HepG2 (cell line): ENCODE measurements around the gene SRSF7. TPM values are rescaled to one million over a fixed set of nuclear protein-coding genes. Genes with fewer than 3 reads are reported as not detected.

Source experiments
- FIP1L1 ChIP-seq: fragments of 200-400 bp; formaldehyde crosslinking; IDR thresholded peaks from 2 replicates; pipeline ENCODE4 v1.6.1; 2018; ENCODE audit warnings: low read depth, mild to moderate bottlenecking, low read length, moderate library complexity, borderline replicate concordance; ENCODE audit not compliant: insufficient read depth
- FOSL2 ChIP-seq: sonication (generic); formaldehyde crosslinking; IDR thresholded peaks from 2 replicates; pipeline ENCODE4 v1.4.0; 2020; ENCODE audit warnings: missing genetic modification reagents
- HHEX ChIP-seq: IDR thresholded peaks from 2 replicates; pipeline ENCODE4 v1.6.1; 2016; ENCODE audit warnings: control low read depth
- HNRNPUL1 ChIP-seq: fragments of 200-400 bp; formaldehyde crosslinking; IDR thresholded peaks from 2 replicates; pipeline ENCODE4 v1.6.1; 2017; ENCODE audit warnings: low read depth, mild to moderate bottlenecking, low read length, moderate library complexity
- KLF12 ChIP-seq: sonication (generic); formaldehyde crosslinking; IDR thresholded peaks from 2 replicates; pipeline ENCODE4 v1.4.0; 2020; ENCODE audit warnings: missing genetic modification reagents, borderline replicate concordance
- NBN ChIP-seq: fragments of 450-650 bp; conservative IDR thresholded peaks from 2 replicates; pipeline ENCODE4 v1.6.1; 2017
- ZFP41 ChIP-seq: sonication (generic); formaldehyde crosslinking; IDR thresholded peaks from 2 replicates; pipeline ENCODE4 v1.4.0; 2020; ENCODE audit warnings: mild to moderate bottlenecking, missing genetic modification reagents, borderline replicate concordance
- ZNF839 ChIP-seq: sonication (generic); formaldehyde crosslinking; IDR thresholded peaks from 2 replicates; pipeline ENCODE4 v1.4.0; 2020; ENCODE audit warnings: missing genetic modification reagents, mild to moderate bottlenecking, borderline replicate concordance
- ZNF883 ChIP-seq: sonication (generic); formaldehyde crosslinking; IDR thresholded peaks from 2 replicates; pipeline ENCODE4 v1.5.1; 2020; ENCODE audit warnings: mild to moderate bottlenecking, missing genetic modification reagents; ENCODE audit errors: not compliant biosample characterization
- polyA plus RNA-seq, 8 experiments: library from polyadenylated mRNA; depleted of rRNA in 3 of 8; stranded (reverse) in 7 of 8; unstranded in 1 of 8; fragments of >200 nt; fragmentation: Illumina TruSeq in 4 of 8; extraction: Trizol in 4 of 8; gene quantifications; 2 replicates each; pipeline versions ENCODE4 v1.2.1 to v1.2.3, GENCODE V29; 2011 to 2016; ENCODE audit warnings: low read depth in 4 of 8, missing spikeins in 1 of 8, mixed read lengths in 1 of 8; ENCODE audit not compliant: insufficient read depth in 1 of 8
- total RNA-seq, 5 experiments: library from RNA; depleted of rRNA; stranded (reverse); fragments of >200 nt; fragmentation: Illumina TruSeq; extraction: Trizol; gene quantifications; 2 replicates each; pipeline ENCODE4 v1.2.3, GENCODE V29; 2016; ENCODE audit warnings: low read depth in 1 of 5
- TF ChIP-seq, protein P1 (sequence below): sonication (generic); formaldehyde crosslinking; IDR thresholded peaks from 2 replicates; pipeline ENCODE4 v1.5.0; 2020; ENCODE audit warnings: mild to moderate bottlenecking, missing genetic modification reagents, borderline replicate concordance
- TF ChIP-seq, protein P2 (sequence below): sonication (generic); formaldehyde crosslinking; IDR thresholded peaks from 2 replicates; pipeline ENCODE4 v1.4.0; 2020; ENCODE audit warnings: missing genetic modification reagents
- TF ChIP-seq, protein P3 (sequence below): sonication (generic); formaldehyde crosslinking; IDR thresholded peaks from 2 replicates; pipeline ENCODE4 v1.4.0; 2020; ENCODE audit warnings: missing genetic modification reagents, mild to moderate bottlenecking, borderline replicate concordance
- TF ChIP-seq, protein P4 (sequence below): IDR thresholded peaks from 2 replicates; pipeline ENCODE4 v1.6.1; 2016; ENCODE audit warnings: low read depth, borderline replicate concordance
- TF ChIP-seq, protein P5 (sequence below): sonication (generic); formaldehyde crosslinking; conservative IDR thresholded peaks from 2 replicates; pipeline ENCODE4 v1.8.0; 2022; ENCODE audit warnings: low read depth, missing genetic modification reagents

The SRSF7 gene
- total and polyA plus RNA-seq, 2 of the 13 experiments (the other 11 are each of a cell fraction or from before 2014, with no cell fraction given), result 172 to 275 TPM

DNA sequence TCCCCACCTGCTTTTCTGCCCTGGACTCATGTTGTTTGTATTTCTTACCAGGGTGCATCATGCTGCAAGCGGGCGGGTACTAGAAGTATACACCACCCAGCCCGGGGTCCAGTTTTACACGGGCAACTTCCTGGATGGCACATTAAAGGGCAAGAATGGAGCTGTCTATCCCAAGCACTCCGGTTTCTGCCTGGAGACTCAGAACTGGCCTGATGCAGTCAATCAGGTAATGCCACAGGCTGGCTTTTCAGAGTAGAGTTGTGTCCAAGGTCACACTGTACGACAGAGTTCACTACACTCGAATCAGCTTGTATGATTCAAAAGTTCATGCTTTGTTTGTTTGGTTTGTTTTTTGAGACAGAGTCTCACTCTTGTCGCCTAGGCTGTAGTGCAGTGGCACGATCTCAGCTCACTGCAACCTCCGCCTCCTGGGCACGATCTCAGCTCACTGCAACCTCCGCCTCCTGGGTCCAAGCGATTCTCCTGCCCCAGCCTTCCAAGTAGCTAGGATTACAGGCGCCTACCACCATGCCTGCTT, 19.4 kb downstream of the SRSF7 start (continued):
- TF ChIP-seq ZFP41 (CRISPR knock-in tag) (no peak), NBN (no peak), HHEX (no peak), FOSL2 (peak; percentile 67), KLF12 (no peak), ZNF883 (CRISPR knock-in tag) (peak; percentile 27), FIP1L1 (no peak), ZNF839 (CRISPR knock-in tag) (no peak), HNRNPUL1 (no peak)
- TF ChIP-seq, protein P1, sequence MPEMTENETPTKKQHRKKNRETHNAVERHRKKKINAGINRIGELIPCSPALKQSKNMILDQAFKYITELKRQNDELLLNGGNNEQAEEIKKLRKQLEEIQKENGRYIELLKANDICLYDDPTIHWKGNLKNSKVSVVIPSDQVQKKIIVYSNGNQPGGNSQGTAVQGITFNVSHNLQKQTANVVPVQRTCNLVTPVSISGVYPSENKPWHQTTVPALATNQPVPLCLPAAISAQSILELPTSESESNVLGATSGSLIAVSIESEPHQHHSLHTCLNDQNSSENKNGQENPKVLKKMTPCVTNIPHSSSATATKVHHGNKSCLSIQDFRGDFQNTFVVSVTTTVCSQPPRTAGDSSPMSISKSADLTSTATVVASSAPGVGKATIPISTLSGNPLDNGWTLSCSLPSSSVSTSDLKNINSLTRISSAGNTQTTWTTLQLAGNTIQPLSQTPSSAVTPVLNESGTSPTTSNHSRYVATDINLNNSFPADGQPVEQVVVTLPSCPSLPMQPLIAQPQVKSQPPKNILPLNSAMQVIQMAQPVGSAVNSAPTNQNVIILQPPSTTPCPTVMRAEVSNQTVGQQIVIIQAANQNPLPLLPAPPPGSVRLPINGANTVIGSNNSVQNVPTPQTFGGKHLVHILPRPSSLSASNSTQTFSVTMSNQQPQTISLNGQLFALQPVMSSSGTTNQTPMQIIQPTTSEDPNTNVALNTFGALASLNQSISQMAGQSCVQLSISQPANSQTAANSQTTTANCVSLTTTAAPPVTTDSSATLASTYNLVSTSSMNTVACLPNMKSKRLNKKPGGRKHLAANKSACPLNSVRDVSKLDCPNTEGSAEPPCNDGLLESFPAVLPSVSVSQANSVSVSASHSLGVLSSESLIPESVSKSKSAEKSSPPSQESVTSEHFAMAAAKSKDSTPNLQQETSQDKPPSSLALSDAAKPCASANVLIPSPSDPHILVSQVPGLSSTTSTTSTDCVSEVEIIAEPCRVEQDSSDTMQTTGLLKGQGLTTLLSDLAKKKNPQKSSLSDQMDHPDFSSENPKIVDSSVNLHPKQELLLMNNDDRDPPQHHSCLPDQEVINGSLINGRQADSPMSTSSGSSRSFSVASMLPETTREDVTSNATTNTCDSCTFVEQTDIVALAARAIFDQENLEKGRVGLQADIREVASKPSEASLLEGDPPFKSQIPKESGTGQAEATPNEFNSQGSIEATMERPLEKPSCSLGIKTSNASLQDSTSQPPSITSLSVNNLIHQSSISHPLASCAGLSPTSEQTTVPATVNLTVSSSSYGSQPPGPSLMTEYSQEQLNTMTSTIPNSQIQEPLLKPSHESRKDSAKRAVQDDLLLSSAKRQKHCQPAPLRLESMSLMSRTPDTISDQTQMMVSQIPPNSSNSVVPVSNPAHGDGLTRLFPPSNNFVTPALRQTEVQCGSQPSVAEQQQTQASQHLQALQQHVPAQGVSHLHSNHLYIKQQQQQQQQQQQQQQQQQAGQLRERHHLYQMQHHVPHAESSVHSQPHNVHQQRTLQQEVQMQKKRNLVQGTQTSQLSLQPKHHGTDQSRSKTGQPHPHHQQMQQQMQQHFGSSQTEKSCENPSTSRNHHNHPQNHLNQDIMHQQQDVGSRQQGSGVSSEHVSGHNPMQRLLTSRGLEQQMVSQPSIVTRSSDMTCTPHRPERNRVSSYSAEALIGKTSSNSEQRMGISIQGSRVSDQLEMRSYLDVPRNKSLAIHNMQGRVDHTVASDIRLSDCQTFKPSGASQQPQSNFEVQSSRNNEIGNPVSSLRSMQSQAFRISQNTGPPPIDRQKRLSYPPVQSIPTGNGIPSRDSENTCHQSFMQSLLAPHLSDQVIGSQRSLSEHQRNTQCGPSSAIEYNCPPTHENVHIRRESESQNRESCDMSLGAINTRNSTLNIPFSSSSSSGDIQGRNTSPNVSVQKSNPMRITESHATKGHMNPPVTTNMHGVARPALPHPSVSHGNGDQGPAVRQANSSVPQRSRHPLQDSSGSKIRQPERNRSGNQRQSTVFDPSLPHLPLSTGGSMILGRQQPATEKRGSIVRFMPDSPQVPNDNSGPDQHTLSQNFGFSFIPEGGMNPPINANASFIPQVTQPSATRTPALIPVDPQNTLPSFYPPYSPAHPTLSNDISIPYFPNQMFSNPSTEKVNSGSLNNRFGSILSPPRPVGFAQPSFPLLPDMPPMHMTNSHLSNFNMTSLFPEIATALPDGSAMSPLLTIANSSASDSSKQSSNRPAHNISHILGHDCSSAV, result 0 out of 2 replicates have a peak, but pooled peaks have one; percentile 32
- TF ChIP-seq, protein P2, sequence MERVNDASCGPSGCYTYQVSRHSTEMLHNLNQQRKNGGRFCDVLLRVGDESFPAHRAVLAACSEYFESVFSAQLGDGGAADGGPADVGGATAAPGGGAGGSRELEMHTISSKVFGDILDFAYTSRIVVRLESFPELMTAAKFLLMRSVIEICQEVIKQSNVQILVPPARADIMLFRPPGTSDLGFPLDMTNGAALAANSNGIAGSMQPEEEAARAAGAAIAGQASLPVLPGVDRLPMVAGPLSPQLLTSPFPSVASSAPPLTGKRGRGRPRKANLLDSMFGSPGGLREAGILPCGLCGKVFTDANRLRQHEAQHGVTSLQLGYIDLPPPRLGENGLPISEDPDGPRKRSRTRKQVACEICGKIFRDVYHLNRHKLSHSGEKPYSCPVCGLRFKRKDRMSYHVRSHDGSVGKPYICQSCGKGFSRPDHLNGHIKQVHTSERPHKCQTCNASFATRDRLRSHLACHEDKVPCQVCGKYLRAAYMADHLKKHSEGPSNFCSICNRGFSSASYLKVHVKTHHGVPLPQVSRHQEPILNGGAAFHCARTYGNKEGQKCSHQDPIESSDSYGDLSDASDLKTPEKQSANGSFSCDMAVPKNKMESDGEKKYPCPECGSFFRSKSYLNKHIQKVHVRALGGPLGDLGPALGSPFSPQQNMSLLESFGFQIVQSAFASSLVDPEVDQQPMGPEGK (CRISPR knock-in tag), result no peak; the same call in 1 of the 2 replicates
- TF ChIP-seq, protein P3, sequence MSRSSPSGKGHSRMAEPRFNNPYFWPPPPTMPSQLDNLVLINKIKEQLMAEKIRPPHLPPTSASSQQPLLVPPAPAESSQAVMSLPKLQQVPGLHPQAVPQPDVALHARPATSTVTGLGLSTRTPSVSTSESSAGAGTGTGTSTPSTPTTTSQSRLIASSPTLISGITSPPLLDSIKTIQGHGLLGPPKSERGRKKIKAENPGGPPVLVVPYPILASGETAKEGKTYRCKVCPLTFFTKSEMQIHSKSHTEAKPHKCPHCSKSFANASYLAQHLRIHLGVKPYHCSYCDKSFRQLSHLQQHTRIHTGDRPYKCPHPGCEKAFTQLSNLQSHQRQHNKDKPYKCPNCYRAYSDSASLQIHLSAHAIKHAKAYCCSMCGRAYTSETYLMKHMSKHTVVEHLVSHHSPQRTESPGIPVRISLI, result peak; percentile 55; the same call in 1 of the 2 replicates
- TF ChIP-seq, protein P4, sequence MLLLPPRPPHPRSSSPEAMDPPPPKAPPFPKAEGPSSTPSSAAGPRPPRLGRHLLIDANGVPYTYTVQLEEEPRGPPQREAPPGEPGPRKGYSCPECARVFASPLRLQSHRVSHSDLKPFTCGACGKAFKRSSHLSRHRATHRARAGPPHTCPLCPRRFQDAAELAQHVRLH (CRISPR knock-in tag), result peak; percentile 28; the same call in 1 of the 2 replicates
- TF ChIP-seq, protein P5, sequence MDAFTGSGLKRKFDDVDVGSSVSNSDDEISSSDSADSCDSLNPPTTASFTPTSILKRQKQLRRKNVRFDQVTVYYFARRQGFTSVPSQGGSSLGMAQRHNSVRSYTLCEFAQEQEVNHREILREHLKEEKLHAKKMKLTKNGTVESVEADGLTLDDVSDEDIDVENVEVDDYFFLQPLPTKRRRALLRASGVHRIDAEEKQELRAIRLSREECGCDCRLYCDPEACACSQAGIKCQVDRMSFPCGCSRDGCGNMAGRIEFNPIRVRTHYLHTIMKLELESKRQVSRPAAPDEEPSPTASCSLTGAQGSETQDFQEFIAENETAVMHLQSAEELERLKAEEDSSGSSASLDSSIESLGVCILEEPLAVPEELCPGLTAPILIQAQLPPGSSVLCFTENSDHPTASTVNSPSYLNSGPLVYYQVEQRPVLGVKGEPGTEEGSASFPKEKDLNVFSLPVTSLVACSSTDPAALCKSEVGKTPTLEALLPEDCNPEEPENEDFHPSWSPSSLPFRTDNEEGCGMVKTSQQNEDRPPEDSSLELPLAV, result no peak
